GM12878 (cell line): ENCODE measurements around the gene DTNA. TPM values are rescaled to one million over a fixed set of nuclear protein-coding genes. Genes with fewer than 3 reads are reported as not detected.

Source experiments
- ATAC-seq: fragments of 200-7000 bp; cut with Tn5 transposase; 3 replicates; pipeline ENCODE4 v1.9.1; 2020; ENCODE audit warnings: mild to moderate bottlenecking, moderate library complexity
- BruUV-seq: library from RNA; stranded (reverse); fragments of 400-500 nt; replicated peaks from 2 replicates; lab custom pipeline; 2021; lab: Mats Ljungman, UMichigan
- CTCF ChIA-PET: fragments of 300-600 bp; sonication (Branson Sonifier 250); formaldehyde crosslinking; extraction: SDS; loops from one replicate; lab custom pipeline; 2021; ENCODE audit warnings: inconsistent platforms; lab: Yijun Ruan, JAX
- POLR2A ChIA-PET: fragments of 350-600 bp; formaldehyde crosslinking; extraction: SDS; loops from one replicate; lab custom pipeline; 2021; ENCODE audit warnings: inconsistent platforms; lab: Charles Lee
- RAD21 ChIA-PET: fragments of 300-600 bp; sonication (Branson Sonifier 250); formaldehyde crosslinking; loops from one replicate; lab custom pipeline; 2023; ENCODE audit warnings: antibody characterized with exemption; ENCODE audit not compliant: unreplicated experiment; lab: Charles Lee
- SMC1A ChIA-PET: fragments of 300-600 bp; sonication (Branson Sonifier 250); formaldehyde crosslinking; loops from one replicate; lab custom pipeline; 2023; ENCODE audit not compliant: unreplicated experiment, uncharacterized antibody; lab: Charles Lee
- DNase-seq: peaks from one replicate; pipeline ENCODE4 v3.0.0-alpha.2; 2011; ENCODE audit warnings: low read depth, low spot score
- FAIRE-seq: peaks from 3 replicates; lab custom pipeline; 2011; peaks lifted over from hg19 to GRCh38; lab: Jason Lieb, UNC
- H2AFZ ChIP-seq: 2 replicates; pipeline ENCODE4 v1.6.0; 2011; ENCODE audit warnings: low read depth, low read length, control low read depth; ENCODE audit not compliant: control insufficient read depth
- H3K27ac ChIP-seq: 2 replicates; pipeline ENCODE4 v1.5.1; 2011; ENCODE audit warnings: control low read depth; ENCODE audit not compliant: control insufficient read depth, insufficient read depth
- H3K27me3 ChIP-seq, 2 experiments: replicated peaks in 1 of 2; 2 replicates each; pipeline versions ENCODE4 v1.6.0 to v1.6.1; 2011; ENCODE audit warnings: low read length in 1 of 2; ENCODE audit not compliant: control insufficient read depth in 2 of 2, insufficient read depth in 2 of 2
- H3K36me3 ChIP-seq, 2 experiments: 2 replicates each; pipeline ENCODE4 v1.5.1; 2011; ENCODE audit warnings: low read length in 1 of 2; ENCODE audit not compliant: control insufficient read depth in 2 of 2, insufficient read depth in 2 of 2
- H3K4me1 ChIP-seq: 2 replicates; pipeline ENCODE4 v1.6.1; 2011; ENCODE audit warnings: mild to moderate bottlenecking, low read length, moderate library complexity, mixed read lengths; ENCODE audit not compliant: control insufficient read depth, insufficient read depth
- H3K4me2 ChIP-seq: 2 replicates; pipeline ENCODE4 v1.6.0; 2011; ENCODE audit warnings: control low read depth; ENCODE audit not compliant: control insufficient read depth, insufficient read depth
- H3K4me3 ChIP-seq: fragments of 200-600 bp; sonication (generic); 2 replicates; pipeline ENCODE4 v1.5.1; 2016
- H3K79me2 ChIP-seq: 2 replicates; pipeline ENCODE4 v1.6.0; 2011; ENCODE audit warnings: low read length; ENCODE audit not compliant: control insufficient read depth, insufficient read depth
- H3K9ac ChIP-seq: 2 replicates; pipeline ENCODE4 v1.8.0; 2011; ENCODE audit warnings: low read length, control low read depth, mixed read lengths; ENCODE audit not compliant: control insufficient read depth, insufficient read depth
- H3K9me3 ChIP-seq: replicated peaks from 3 replicates; pipeline ENCODE4 v1.5.1; 2011; ENCODE audit warnings: mild to moderate bottlenecking, low read length; ENCODE audit not compliant: control insufficient read depth, insufficient read depth
- H4K20me1 ChIP-seq: 2 replicates; pipeline ENCODE4 v1.6.0; 2011; ENCODE audit not compliant: control insufficient read depth, insufficient read depth
- ATF3 ChIP-seq: IDR thresholded peaks from 2 replicates; pipeline ENCODE4 v1.6.1; 2011; ENCODE audit warnings: low read depth, mild to moderate bottlenecking, low read length, moderate library complexity, borderline replicate concordance; ENCODE audit errors: extremely low read depth
- ATF7 ChIP-seq: fragments of 450-650 bp; IDR thresholded peaks from 2 replicates; pipeline ENCODE4 v1.6.1; 2016; ENCODE audit warnings: low read depth, mild to moderate bottlenecking
- CBX3 ChIP-seq: fragments of 200-600 bp; sonication (generic); IDR thresholded peaks from 2 replicates; pipeline ENCODE4 v1.6.1; 2016; ENCODE audit warnings: low read depth, borderline replicate concordance
- CHD2 ChIP-seq: IDR thresholded peaks from 2 replicates; pipeline ENCODE4 v1.6.1; 2011; ENCODE audit warnings: low read depth, low read length, improper control_type of control experiment, borderline replicate concordance
- CREM ChIP-seq: IDR thresholded peaks from 2 replicates; pipeline ENCODE4 v1.6.1; 2014; ENCODE audit warnings: antibody characterized with exemption, low read depth
- ETV6 ChIP-seq, 2 experiments: fragments of 450-650 bp in 1 of 2; IDR thresholded peaks in 1 of 2; conservative IDR thresholded peaks in 1 of 2; 2 replicates each; pipeline ENCODE4 v1.6.1; 2014; ENCODE audit warnings: antibody characterized with exemption in 1 of 2, borderline replicate concordance in 1 of 2, low read depth in 1 of 2, mild to moderate bottlenecking in 1 of 2, moderate library complexity in 1 of 2
- EZH2 ChIP-seq: IDR thresholded peaks from 2 replicates; pipeline ENCODE4 v1.6.1; 2012; ENCODE audit warnings: low read depth, mild to moderate bottlenecking, control low read depth, inconsistent platforms, low read length, borderline replicate concordance; ENCODE audit not compliant: control insufficient read depth
- MXI1 ChIP-seq: fragments of 150-350 bp; IDR thresholded peaks from 2 replicates; pipeline ENCODE4 v1.6.1; 2011; ENCODE audit warnings: low read depth, mild to moderate bottlenecking, inconsistent platforms, low read length, improper control_type of control experiment
- MYB ChIP-seq: fragments of 150-350 bp; IDR thresholded peaks from 2 replicates; pipeline ENCODE4 v1.6.1; 2014; ENCODE audit warnings: mild to moderate bottlenecking, low read depth, low read length, borderline replicate concordance
- NBN ChIP-seq: fragments of 450-650 bp; IDR thresholded peaks from 2 replicates; pipeline ENCODE4 v1.6.1; 2016
- PBX3 ChIP-seq: IDR thresholded peaks from 2 replicates; pipeline ENCODE4 v1.6.1; 2011; ENCODE audit warnings: mild to moderate bottlenecking, low read depth, low read length, moderate library complexity; ENCODE audit not compliant: insufficient replicate concordance
- RUNX3 ChIP-seq: IDR thresholded peaks from 2 replicates; pipeline ENCODE4 v1.6.1; 2012; ENCODE audit warnings: low read length, inconsistent platforms
- SUPT20H ChIP-seq: IDR thresholded peaks from 2 replicates; pipeline ENCODE4 v1.6.1; 2011; ENCODE audit warnings: low read depth, mild to moderate bottlenecking, low read length, moderate library complexity, borderline replicate concordance; ENCODE audit not compliant: control insufficient read depth
- YBX1 ChIP-seq: fragments of 450-650 bp; IDR thresholded peaks from 2 replicates; pipeline ENCODE4 v1.6.1; 2016; ENCODE audit warnings: antibody characterized with exemption
- WGBS: methylation state at CpG from one replicate; pipeline ENCODE4 v1.1.6; 2016; ENCODE audit warnings: low lambda C conversion rate; ENCODE audit not compliant: insufficient replicate concordance, insufficient coverage; ENCODE audit errors: missing lambda C conversion rate; 5-methylcytosine and 5-hydroxymethylcytosine counted together
- in situ Hi-C: fragments of 300-500 bp; cut with MboI; formaldehyde crosslinking; loops from 9 replicates; pipeline ENCODE4 v1.14.3; 2018; ENCODE audit warnings: mixed read lengths
- intact Hi-C: fragments of 100-400 bp; cut with micrococcal nuclease; formaldehyde crosslinking; loops from one replicate; pipeline ENCODE4 v1.14.2; 2022; ENCODE audit not compliant: unreplicated experiment
- polyA plus RNA-seq, 11 experiments: library from polyadenylated mRNA; depleted of rRNA in 4 of 11; unstranded in 6 of 11; stranded (reverse) in 5 of 11; fragments of >200 nt; fragmentation: Nextera tagmentation in 4 of 11; fragmentation: Illumina TruSeq in 1 of 11; extraction: Ambion mirVana in 4 of 11; extraction: Trizol in 1 of 11; gene quantifications; 1 replicate in 1 of 11; 2 replicates in 10 of 11; pipeline versions ENCODE4 v1.2.1 to v1.2.3, GENCODE V29; 2011 to 2016; ENCODE audit warnings: inconsistent platforms in 2 of 11, missing spikeins in 2 of 11, low read depth in 1 of 11
- total RNA-seq, 4 experiments: library from RNA; depleted of rRNA in 3 of 4; stranded (reverse); fragments of >200 nt in 3 of 4; fragmentation: Illumina TruSeq in 1 of 4; extraction: Trizol in 1 of 4; gene quantifications; 2 replicates each; pipeline versions ENCODE4 v1.2.1 to v1.2.3, GENCODE V29; 2013 to 2021
- TF ChIP-seq, protein P1 (sequence below), 3 experiments: IDR thresholded peaks in 2 of 3; conservative IDR thresholded peaks in 1 of 3; 2 replicates each; pipeline ENCODE4 v1.5.1; 2011; ENCODE audit warnings: low read depth in 3 of 3, low read length in 3 of 3, mild to moderate bottlenecking in 3 of 3, control low read depth in 2 of 3, moderate library complexity in 2 of 3, inconsistent platforms in 1 of 3, mixed read lengths in 1 of 3; ENCODE audit not compliant: control insufficient read depth in 2 of 3, insufficient read depth in 1 of 3; ENCODE audit errors: extremely low read depth in 1 of 3
- TF ChIP-seq, protein P2 (sequence below): fragments of 450-650 bp; IDR thresholded peaks from 2 replicates; pipeline ENCODE4 v1.6.1; 2017; ENCODE audit warnings: mild to moderate bottlenecking

The DTNA gene
- total and polyA plus RNA-seq, 10 of the 15 experiments (the other 5 are each of a cell fraction or from before 2014, with no cell fraction given), result 0.26 to 8.6 (median 0.53) TPM

GRCh38 chr18:34932792-34933466 lies 222.8 kb downstream of the DTNA start (continued):
- TF ChIP-seq CREM (no peak), CBX3 (no peak), SUPT20H (no peak), YBX1 (no peak), ATF3 (no peak)
- TF ChIP-seq, protein P1, sequence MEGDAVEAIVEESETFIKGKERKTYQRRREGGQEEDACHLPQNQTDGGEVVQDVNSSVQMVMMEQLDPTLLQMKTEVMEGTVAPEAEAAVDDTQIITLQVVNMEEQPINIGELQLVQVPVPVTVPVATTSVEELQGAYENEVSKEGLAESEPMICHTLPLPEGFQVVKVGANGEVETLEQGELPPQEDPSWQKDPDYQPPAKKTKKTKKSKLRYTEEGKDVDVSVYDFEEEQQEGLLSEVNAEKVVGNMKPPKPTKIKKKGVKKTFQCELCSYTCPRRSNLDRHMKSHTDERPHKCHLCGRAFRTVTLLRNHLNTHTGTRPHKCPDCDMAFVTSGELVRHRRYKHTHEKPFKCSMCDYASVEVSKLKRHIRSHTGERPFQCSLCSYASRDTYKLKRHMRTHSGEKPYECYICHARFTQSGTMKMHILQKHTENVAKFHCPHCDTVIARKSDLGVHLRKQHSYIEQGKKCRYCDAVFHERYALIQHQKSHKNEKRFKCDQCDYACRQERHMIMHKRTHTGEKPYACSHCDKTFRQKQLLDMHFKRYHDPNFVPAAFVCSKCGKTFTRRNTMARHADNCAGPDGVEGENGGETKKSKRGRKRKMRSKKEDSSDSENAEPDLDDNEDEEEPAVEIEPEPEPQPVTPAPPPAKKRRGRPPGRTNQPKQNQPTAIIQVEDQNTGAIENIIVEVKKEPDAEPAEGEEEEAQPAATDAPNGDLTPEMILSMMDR (IDR thresholded peaks at IDR 0.05 in 2 of 3, conservative IDR thresholded peaks at IDR 0.05 in 1 of 3; ENCODE audit: control insufficient read depth in 2 of 3, extremely low read depth in 1 of 3, insufficient read depth in 1 of 3, low read depth in 3 of 3, low read length in 3 of 3), result no peak

DNA sequence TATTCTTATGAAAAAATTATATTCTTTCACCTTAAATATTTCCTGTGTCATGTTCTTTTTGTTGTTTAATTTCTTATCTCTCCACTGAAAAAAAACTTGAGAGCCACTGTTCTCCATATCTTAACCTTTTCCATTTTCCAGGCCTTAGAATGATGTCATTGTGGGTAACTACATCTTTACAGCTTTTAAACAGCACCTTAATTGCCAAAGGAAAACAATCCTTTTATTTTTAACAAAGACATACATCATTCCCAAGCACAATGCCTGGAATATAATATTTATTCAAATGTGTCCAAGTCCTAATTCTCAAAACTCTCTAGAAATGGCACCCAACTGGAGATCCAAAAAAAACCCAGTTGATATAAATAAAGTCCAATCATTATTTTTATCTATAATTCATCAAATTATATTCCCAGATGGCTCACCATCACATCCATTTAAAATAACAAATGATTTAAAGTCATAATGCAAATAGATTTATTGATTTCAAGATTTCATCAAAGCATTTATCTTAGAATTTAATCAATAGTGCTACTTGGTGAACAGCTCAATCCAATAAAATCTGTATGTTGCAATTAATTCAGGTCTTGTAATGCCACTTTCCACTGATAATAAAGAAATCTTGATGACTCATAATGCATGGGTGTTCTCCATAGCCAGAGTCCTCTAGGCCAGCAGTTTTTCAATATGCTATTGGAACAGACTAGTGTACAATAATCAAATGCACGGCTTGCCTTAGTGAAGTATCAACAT lies 224.0 kb downstream of the DTNA start:
- FAIRE-seq (no peak), DNase-seq (no peak), ATAC-seq (no peak)
- intact Hi-C loops, result no loop called here
- no peaks in the 10 kb centered on the region for H3K4me1 ChIP-seq
- ChIA-PET POLR2A (no interaction called here), RAD21 (no interaction called here), CTCF (no interaction called here), SMC1A (interaction anchor here (1.3 kb wide), 1 partner anchor 171 kb away, joined by 3 read pairs; no protein-coding TSS in a partner anchor)
- H3K9me3 ChIP-seq, result no peaks in the 10 kb centered on the region
- H3K79me2 ChIP-seq, result no peaks in the 10 kb centered on the region
- BruUV-seq, result no TSS peak
- no peak overlapping the region for H2AFZ ChIP-seq
- 74% methylated on average over 1 of the region's 1 CpG for WGBS
- H4K20me1 ChIP-seq, result no peaks in the 10 kb centered on the region
- H3K27me3 ChIP-seq, result no peaks in the 10 kb centered on the region
- H3K4me2 ChIP-seq, result no peak overlapping the region
- no peak overlapping the region for H3K9ac ChIP-seq
- in situ Hi-C loops, result no loop called here
- H3K4me3 ChIP-seq, result no peak overlapping the region
- no peak overlapping the region for H3K27ac ChIP-seq
- H3K36me3 ChIP-seq, result no peaks in the 10 kb centered on the region
- TF ChIP-seq CBX3, result no peak
- no peak for TF ChIP-seq PBX3
- TF ChIP-seq NBN, result no peak
- no peak for TF ChIP-seq EZH2
- TF ChIP-seq RUNX3, result no peak
- no peak for TF ChIP-seq CHD2
- no peak for TF ChIP-seq ATF7
- no peak for TF ChIP-seq MYB
- TF ChIP-seq ETV6 (conservative IDR thresholded peaks at IDR 0.05 in 1 of 2, IDR thresholded peaks at IDR 0.05 in 1 of 2; ENCODE audit: borderline replicate concordance in 1 of 2, low read depth in 1 of 2), result no peak
- TF ChIP-seq, protein P2, sequence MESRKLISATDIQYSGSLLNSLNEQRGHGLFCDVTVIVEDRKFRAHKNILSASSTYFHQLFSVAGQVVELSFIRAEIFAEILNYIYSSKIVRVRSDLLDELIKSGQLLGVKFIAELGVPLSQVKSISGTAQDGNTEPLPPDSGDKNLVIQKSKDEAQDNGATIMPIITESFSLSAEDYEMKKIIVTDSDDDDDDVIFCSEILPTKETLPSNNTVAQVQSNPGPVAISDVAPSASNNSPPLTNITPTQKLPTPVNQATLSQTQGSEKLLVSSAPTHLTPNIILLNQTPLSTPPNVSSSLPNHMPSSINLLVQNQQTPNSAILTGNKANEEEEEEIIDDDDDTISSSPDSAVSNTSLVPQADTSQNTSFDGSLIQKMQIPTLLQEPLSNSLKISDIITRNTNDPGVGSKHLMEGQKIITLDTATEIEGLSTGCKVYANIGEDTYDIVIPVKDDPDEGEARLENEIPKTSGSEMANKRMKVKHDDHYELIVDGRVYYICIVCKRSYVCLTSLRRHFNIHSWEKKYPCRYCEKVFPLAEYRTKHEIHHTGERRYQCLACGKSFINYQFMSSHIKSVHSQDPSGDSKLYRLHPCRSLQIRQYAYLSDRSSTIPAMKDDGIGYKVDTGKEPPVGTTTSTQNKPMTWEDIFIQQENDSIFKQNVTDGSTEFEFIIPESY, result no peak
- no peak for TF ChIP-seq MXI1
